ENCODE results near the gene FOXO3. TPM values are rescaled to one million over a fixed set of nuclear protein-coding genes. Genes with fewer than 3 reads are reported as not detected.

The FOXO3 gene
- total RNA-seq, 6 experiments from 2014 or later, result 18.1 to 45.2 (median 23.8) TPM

GRCh38 chr6:108544606-108545005 lies 16.1 kb upstream of the FOXO3 start:
- WGBS (ENCODE audit: insufficient coverage, low coverage, low lambda C conversion rate, missing lambda C conversion rate), result no CpG with 5 or more reads among the region's 3 CpGs

GRCh38 chr6:108546079-108547049 lies 14.4 kb upstream of the FOXO3 start:
- 63% methylated on average over 6 of the region's 6 CpGs for WGBS (ENCODE audit: insufficient coverage, low coverage, low lambda C conversion rate, missing lambda C conversion rate)
- Histone ChIP-seq H3K4me3 (no peak overlapping the region), H3K27me3 (no peaks in the 10 kb centered on the region), H3K9me3 (no peaks in the 10 kb centered on the region), H3K27ac (no peak overlapping the region), H3K36me3 (no peaks in the 10 kb centered on the region), H3K4me1 (no peaks in the 10 kb centered on the region)
- DNase-seq (no peak), ATAC-seq (peak in 2 of 4 donors; percentile 13 to 46)
- TF ChIP-seq POLR2A (IDR thresholded peaks at IDR 0.05) (no peak), CTCF (IDR thresholded peaks at IDR 0.05) (no peak)
- intact Hi-C loops (cut with DNase I), result loop anchor here (5.0 to 10.0 kb wide), 3 partner anchors 286 to 348 kb away; no protein-coding TSS in a partner anchor

More at GRCh38 chr6:108544606-108545005, 16.1 kb upstream of the FOXO3 start:
- no peaks in the 10 kb centered on the region for H3K4me1 ChIP-seq
- H3K27ac ChIP-seq, result no peak overlapping the region
- ATAC-seq (no peak), DNase-seq (no peak)
- intact Hi-C loops (cut with DNase I), result loop anchor here (5.0 to 10.0 kb wide), 3 partner anchors 288 to 350 kb away; no protein-coding TSS in a partner anchor
- no peaks in the 10 kb centered on the region for H3K36me3 ChIP-seq
- H3K27me3 ChIP-seq, result no peaks in the 10 kb centered on the region
- H3K4me3 ChIP-seq, result no peak overlapping the region
- H3K9me3 ChIP-seq, result no peaks in the 10 kb centered on the region
- TF ChIP-seq CTCF (IDR thresholded peaks at IDR 0.05) (no peak), POLR2A (IDR thresholded peaks at IDR 0.05) (no peak)

- Histone ChIP-seq H3K36me3 (no peaks in the 10 kb centered on the region), H3K27me3 (no peaks in the 10 kb centered on the region), H3K4me3 (no peak overlapping the region), H3K4me1 (no peaks in the 10 kb centered on the region), H3K27ac (no peak overlapping the region), H3K9me3 (no peaks in the 10 kb centered on the region)
- no peak for ATAC-seq
- WGBS (ENCODE audit: insufficient coverage, low coverage, low lambda C conversion rate, missing lambda C conversion rate), result 75% methylated on average over 1 of the region's 1 CpG
- DNase-seq, result no peak
- no peak for TF ChIP-seq CTCF (IDR thresholded peaks at IDR 0.05)
- TF ChIP-seq POLR2A (IDR thresholded peaks at IDR 0.05), result no peak
- intact Hi-C loops (cut with DNase I), result loop anchor here (5.0 to 10.0 kb wide), 3 partner anchors 283 to 346 kb away; no protein-coding TSS in a partner anchor
These were observed 11.5 kb upstream of the FOXO3 start for GRCh38 chr6:108549241-108549640.

- Histone ChIP-seq H3K4me3 (no peak overlapping the region), H3K9me3 (no peaks in the 10 kb centered on the region), H3K4me1 (peaks cover 0 to 2% (median under 1%) of the 10 kb centered on the region in 4 donors), H3K27ac (no peak overlapping the region), H3K27me3 (no peaks in the 10 kb centered on the region), H3K36me3 (no peaks in the 10 kb centered on the region)
- TF ChIP-seq POLR2A (IDR thresholded peaks at IDR 0.05) (no peak), CTCF (IDR thresholded peaks at IDR 0.05) (no peak)
- intact Hi-C loops (cut with DNase I), result loop anchor here (5.0 to 10.0 kb wide), 4 partner anchors 215 to 345 kb away; no protein-coding TSS in a partner anchor
- WGBS (ENCODE audit: insufficient coverage, low coverage, low lambda C conversion rate, missing lambda C conversion rate), result 79% methylated on average over 3 of the region's 3 CpGs
- ATAC-seq (no peak), DNase-seq (no peak)
These were observed 11.0 kb upstream of the FOXO3 start for GRCh38 chr6:108549741-108550140.

Data from right lobe of liver (tissue), 6 donors.